NT2/D1 (cell line): Measurements from ENCODE around the gene CAMTA1.

Experiments
- SUZ12 ChIP-seq: IDR thresholded peaks from 2 replicates; pipeline ENCODE4 v1.6.1; 2011; ENCODE audit not compliant: insufficient read length, insufficient read depth; ENCODE audit errors: extremely low read depth
- YY1 ChIP-seq: IDR thresholded peaks from 2 replicates; pipeline ENCODE4 v1.6.1; 2011; ENCODE audit not compliant: insufficient read length, insufficient read depth
- ZNF274 ChIP-seq: IDR thresholded peaks from 2 replicates; pipeline ENCODE4 v1.6.1; 2011; ENCODE audit warnings: mild to moderate bottlenecking, low read depth, low read length

DNA sequence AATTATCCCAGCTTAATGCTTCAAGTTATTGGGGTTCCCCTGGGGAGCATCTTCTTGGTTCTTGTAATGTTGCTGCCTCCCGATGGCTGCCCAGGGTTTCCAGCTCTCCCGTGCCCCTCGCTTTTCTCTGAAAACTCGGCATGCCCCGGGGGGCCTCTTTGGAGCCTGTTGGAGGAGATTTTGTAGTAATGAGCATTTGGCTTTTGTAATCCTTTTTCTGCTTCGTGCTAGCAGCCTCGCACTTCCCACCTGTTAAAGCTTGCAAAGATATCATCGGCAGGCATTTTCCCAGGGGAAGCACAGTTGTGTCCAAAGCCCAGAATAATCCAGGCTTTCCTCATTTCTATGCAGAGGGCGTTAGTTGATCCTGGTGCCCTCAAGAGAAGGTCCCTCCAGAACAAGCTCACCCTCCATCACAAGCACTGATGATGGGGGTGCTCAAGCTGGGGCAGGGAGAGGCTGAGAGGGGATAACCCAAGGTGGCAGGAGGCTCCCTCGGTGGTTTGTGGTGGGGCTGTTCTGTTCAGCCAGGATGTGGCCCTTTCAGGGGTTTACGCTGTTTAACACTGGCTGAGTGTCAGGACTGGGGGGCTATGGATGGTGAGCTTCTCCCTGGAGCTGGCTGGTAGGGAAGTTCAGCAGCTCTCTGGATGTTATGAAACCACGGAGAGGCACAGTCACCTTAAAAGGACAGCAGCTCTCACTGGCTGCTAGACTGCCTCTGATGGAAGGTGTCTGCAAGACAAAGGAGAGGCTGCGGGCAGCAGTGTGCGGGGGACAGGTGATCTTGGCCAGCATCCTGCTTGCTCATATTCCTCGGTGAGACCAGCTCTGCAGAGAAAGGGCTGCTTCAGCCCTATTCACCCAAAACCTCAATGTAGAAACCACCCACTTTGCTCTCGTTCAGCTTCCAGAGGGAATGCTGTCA is 508.7 kb downstream of the CAMTA1 start:
- TF ChIP-seq ZNF274 (no peak), SUZ12 (no peak), YY1 (no peak)
